HG02623 (cell line): Measurements from ENCODE around the gene SWI5.
A peak's percentile ranks its signal among the peaks of the same experiment; 100 is the strongest.
"Not testable (repeated sequence)": the region's sequence is repeated elsewhere in the genome, so short reads cannot be mapped to it uniquely, and the experiment has no call there.

Experiments used
- ATAC-seq: cut with Tn5 transposase; IDR thresholded peaks from one replicate; pipeline ENCODE4 v1.9.1; 2021; ENCODE audit warnings: moderate library complexity; ENCODE audit not compliant: unreplicated experiment

Gene SWI5

GRCh38 chr9:128276008-128276573 is at the start of gene SWI5:
Gene SWI5 (plus strand): TSS chr9:128276276.
- ATAC-seq, result peak; percentile 93

- ATAC-seq, result no peak
Measured at GRCh38 chr9:128226412-128226801, 49.7 kb upstream of the SWI5 start.

GRCh38 chr9:128230897-128231296 is 45.2 kb upstream of the SWI5 start:
- ATAC-seq, result not testable (repeated sequence)

- ATAC-seq, result no peak
Measured at GRCh38 chr9:128231638-128232527, 44.2 kb upstream of the SWI5 start.

GRCh38 chr9:128232528-128233428 is 43.3 kb upstream of the SWI5 start:
- no peak for ATAC-seq

- ATAC-seq, result no peak
Measured at GRCh38 chr9:128233817-128234406, 42.2 kb upstream of the SWI5 start.

- ATAC-seq, result no peak
Measured at GRCh38 chr9:128242124-128242523, 34.0 kb upstream of the SWI5 start.

GRCh38 chr9:128242828-128243214 is 33.3 kb upstream of the SWI5 start:
- ATAC-seq, result no peak

- ATAC-seq, result no peak
Measured at GRCh38 chr9:128243215-128244018, 32.7 kb upstream of the SWI5 start.

GRCh38 chr9:128244091-128244836 is 31.8 kb upstream of the SWI5 start:
- ATAC-seq, result no peak

- no peak for ATAC-seq
Measured at GRCh38 chr9:128244837-128245231, 31.2 kb upstream of the SWI5 start.

GRCh38 chr9:128245421-128246151 is 30.5 kb upstream of the SWI5 start:
- ATAC-seq, result no peak

- no peak for ATAC-seq
Measured at GRCh38 chr9:128246471-128246870, 29.6 kb upstream of the SWI5 start.

GRCh38 chr9:128247226-128247803 is 28.8 kb upstream of the SWI5 start:
- ATAC-seq, result no peak

GRCh38 chr9:128249558-128249907 is 26.5 kb upstream of the SWI5 start:
- ATAC-seq, result no peak

- peak; percentile 75 for ATAC-seq
Measured at GRCh38 chr9:128249908-128250838, 25.9 kb upstream of the SWI5 start.
